Ureter (tissue), 1 donor: Measurements from ENCODE around the gene CDH22. TPM values are rescaled to one million over a fixed set of nuclear protein-coding genes. Genes with fewer than 3 reads are reported as not detected.
A peak's percentile ranks its signal among the peaks of the same experiment; 100 is the strongest.

Source experiments
- DNase-seq: peaks from one replicate; pipeline ENCODE4 v3.0.0-alpha.2; 2020; ENCODE audit warnings: low spot score
- total RNA-seq: library from RNA; stranded (reverse); gene quantifications from one replicate; pipeline ENCODE4 v1.2.4, GENCODE V29; 2023
- donor health status: DM: yes; HTN: yes; CAD: no.

CDH22 gene
- total RNA-seq, 1 donor from 2014 or later = 0.23 TPM

DNA sequence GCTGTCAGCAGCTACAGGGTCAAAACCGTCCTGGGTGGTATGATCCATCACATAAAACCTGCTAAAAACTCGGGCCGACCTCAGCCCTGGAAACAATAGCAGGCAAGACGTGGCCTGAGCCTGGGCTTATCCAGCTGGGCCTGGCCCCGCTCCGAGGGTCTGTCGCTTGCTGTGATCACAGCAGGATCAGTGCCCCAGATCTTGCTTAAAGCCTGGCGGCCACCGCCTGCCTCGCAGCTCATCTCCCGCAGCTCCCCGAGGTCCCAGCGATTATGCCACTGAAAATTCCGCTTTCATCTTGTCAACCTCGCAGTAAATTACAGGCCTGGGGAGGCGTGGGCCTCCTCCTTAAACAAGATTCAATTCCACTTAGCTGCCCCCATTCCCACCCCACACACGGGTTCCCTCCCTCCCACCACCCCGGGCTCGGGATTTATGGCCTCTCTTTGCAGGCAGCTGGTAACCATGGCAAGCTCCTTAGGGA is 40.1 kb downstream of the CDH22 start:
- DNase-seq = no peak

- no peak for DNase-seq
Observed at GRCh38 chr20:46267108-46268105, 40.9 kb downstream of the CDH22 start.

DNA sequence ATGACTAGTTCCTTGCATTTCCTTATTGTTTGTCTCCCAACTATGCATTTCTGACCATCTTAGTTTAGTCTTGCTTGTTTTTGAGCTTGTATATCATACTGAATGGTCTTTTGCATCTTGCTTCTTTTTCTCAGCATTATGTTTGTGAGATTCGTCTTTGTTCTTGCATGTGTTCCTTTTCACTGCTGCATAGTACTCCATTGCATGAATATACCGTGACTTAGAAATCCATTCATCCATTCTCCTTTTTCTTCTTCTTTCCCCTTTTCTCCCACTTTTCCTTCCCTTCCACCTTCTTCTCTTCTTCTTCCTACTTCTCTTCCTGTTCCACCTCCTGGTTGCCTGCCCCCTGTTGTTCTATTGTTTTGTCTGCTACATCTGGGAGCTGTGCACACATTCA is 42.8 kb downstream of the CDH22 start:
- no peak for DNase-seq

DNA sequence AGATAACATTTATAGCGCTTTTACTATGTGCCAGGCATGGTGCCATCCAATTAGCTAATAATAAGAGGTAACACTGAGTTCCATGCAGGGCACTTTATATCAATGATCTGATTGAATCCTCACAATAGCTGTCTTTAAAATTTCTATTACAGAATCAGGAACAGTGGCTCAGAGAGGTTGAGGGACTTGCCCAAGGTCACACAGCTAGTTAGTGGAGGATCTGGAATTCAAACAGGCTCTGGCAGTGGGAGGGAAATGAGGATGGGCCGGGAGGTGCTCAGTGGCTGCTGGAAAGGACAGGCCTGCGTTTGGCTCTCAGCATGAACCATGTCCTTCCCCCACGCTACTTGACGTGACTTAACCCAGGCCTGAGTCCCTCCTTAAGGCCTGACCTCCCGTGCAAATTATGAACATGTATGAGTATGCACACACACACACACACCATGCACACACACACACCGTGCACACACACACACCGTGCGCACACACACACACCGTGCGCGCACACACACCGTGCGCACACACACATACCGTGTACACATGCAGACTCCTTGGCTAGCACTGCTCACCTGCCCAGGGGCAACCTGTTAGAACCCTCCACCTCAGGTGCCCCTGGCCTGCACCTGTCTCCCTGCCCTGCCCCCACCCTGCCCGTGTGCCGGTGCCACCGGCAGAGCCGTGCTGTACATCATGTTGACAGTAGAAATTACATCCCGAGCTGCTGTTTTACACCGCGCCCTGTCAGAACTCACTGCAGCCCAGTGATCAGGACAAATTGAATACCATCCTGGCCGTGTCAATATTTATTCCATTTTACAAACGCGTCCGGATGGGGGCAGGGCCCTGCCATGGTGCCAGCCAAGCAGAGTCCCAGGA is 43.7 kb downstream of the CDH22 start:
- DNase-seq = no peak

DNA sequence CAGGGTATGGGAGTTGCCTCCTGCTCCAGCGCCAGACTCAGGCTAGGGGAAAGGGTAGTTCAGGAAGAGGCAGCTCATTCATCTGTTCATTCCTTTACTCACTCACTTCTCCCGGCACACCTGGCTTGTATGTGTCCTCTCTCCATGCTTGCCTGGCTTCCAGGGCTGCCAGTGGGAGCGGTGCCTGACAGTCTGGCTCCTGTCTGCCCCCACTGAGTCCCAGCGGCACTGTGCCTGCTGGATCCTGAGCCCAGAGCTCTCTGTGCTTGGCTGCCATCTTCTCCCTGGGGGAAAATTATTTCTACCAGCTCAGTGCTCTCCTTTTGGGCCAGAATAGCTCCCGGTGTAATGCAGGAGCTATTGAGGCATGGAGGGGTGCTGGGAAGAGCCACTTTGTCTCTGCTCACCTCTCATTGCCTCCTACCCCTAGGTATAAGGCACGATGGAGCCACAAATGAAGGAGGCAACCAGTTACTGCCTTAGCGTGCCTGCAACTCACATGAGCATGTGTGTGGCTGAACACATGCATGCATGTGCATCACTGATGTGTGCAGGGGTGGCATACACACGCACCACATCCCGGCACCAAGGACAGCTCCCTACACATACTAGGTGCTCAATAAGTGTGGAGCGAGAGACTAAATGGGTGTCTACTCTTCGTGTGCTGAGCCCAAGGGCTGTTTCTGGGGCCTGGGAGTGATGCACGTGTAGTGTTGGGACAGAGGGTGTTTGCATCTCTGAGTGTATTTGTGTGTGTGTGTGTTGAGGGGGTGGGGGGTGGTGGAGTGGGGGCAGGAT is 46.6 kb downstream of the CDH22 start:
- DNase-seq = no peak

GRCh38 chr20:46260936-46261454 is 47.3 kb downstream of the CDH22 start:
- DNase-seq = no peak

- DNase-seq = no peak
Observed at GRCh38 chr20:46260480-46260879, 47.8 kb downstream of the CDH22 start.

- DNase-seq = no peak
Observed at GRCh38 chr20:46259260-46259859, 48.9 kb downstream of the CDH22 start.

DNA sequence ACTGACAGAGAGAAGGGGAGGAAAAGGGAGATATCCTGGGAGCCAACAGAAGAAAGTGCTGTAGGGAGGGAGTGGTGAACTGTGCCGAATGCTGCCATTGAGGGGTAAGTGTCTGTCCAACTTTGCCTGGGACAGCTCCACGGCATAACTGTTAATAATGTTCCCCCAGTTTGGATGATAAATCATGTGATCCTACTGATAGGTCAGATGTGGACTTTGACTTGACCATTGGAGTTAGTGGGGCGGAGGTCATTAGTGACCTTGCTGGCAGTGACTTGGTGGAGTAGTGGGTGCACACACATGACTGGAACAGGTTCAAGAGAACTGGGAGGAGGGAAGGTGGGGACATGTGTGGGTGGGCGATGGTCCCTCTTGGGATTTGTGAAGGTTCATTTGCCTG is 50.4 kb downstream of the CDH22 start:
- DNase-seq = no peak

GRCh38 chr20:46256293-46256692 is 52.0 kb downstream of the CDH22 start:
- DNase-seq = no peak

DNA sequence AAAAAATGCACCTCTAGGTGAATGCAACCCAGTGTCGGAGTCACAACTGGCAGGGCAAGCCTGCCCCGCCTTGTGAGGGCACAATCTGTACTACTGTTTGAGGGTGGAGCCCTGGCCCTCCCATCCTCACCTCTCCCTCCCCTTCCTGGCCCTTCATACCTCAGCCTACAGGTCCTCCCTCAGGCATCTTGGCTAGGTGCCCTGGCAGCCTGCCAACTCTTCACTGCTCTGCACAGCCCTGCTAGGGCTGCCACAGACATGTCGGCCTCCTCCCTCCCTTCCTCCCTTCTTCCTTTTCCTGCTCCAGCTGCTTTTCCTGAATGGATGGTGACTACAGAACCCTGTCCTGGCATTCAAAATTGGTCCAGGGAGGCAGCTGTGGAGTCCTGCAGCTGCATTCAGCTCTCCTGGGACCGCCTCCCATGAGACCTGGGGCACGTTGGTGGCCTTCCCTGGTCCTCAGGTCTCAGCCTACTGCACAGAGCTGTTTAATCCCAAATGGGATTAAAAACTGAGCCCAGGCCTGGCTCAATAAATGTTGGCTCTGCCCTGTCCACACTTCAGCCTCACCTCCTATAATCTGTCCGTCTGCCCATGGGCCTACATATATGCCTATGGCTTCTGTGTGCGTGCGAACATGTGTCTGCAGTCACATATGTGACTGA is 52.7 kb downstream of the CDH22 start:
- DNase-seq = peak; percentile 95

- DNase-seq = no peak
Observed at GRCh38 chr20:46253391-46253790, 54.9 kb downstream of the CDH22 start.

DNA sequence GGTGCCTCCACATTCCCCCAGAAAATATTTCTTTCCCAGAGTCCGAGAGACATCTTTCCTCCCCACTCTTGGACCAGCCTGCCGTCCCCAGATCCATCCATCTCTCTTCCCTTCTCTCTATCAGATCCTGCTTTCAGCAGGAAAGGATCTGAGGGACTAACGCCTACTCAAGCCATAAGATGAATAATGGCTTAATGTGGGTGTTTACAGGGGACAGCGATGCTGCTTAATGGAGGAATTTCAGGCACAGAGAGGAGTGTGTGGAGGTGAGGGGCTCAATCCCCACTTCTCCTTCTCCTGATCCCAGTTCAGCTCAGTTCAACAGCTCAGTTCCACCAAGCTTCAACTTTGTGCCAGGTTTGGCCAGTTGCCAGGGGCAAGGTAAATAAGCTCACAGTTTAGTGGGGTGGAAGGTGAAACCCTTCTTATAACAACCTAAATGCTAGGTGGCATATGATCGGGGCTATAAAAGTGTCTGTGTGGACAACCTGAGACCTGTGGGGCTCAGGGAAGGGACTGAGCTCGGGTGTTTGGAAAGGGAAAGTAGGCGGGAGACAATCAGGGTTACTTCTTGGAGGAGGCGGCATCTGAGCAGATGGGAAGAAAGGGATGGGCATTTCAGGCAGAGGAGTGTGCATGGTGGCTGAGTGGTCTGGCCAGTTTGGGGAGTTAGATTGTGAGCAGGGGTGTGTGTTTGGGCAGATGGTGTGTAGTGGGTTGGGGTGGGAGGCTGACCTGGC is 55.8 kb downstream of the CDH22 start:
- DNase-seq = no peak

- no peak for DNase-seq
Observed at GRCh38 chr20:46251211-46251673, 57.1 kb downstream of the CDH22 start.

- no peak for DNase-seq
Observed at GRCh38 chr20:46250772-46251171, 57.5 kb downstream of the CDH22 start.

- no peak for DNase-seq
Observed at GRCh38 chr20:46249671-46250070, 58.6 kb downstream of the CDH22 start.

DNA sequence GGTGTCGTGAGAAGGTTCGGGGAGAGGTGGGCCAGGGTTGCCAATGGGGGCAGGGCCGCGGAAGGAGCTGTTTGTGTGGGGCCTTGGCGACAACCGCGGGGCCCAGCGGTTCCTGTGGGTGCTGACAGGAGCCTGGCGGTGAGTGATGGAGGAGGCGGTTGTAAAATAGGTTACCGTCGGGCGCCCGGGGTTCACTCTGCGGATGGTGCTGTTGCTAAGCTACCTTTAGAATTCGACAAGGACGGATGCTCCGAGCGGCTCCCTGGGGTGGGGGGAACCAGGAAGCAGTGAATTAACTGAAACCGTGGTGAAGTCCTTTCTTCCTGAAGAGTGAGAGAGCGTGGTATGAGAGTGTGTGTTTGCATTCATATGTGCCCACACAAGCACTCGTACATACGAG is 61.7 kb downstream of the CDH22 start:
- DNase-seq = no peak

DNA sequence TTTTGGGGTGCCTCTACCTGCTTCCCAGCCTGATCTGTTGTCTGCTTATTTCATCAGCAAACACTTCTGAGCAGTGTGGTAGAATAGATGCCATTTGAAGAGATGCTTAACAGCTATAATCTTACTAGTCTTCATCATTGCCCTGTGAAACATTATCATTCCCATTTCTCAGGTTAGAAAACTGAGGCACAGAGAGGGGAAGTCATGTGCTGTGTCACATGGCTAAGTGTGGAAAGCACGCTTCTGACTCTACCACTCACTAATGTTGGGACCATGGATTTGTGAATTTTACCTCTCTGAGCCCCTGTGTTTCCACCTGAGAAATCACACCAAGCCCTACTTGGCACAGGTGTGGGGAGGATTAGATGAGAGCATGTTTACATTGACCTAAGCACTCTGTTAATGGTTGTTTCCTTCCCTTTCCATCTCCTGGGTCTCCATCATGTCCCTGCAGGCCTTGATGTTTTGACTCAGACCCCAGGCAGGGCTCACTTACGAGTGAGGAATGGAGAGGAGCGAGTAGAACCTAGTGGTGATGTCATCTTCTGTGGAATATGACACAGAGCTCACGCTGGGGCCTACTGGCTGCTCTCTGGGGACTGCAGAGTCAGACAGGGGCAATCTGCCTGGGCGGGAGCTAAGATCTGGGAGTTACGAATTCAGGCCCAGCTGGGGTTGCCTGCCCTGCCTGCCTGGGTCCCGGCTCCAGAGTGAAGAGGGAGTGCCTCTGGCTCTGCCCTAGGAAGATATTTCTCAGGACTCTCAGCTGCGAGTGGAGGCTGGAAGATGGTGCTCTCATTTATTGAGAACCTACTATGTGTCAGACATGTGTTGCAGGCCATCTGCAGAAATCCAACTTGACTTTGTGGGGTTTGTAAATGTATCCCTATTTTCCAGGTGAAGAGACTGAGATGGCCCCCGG is 64.3 kb downstream of the CDH22 start:
- no peak for DNase-seq
